Esophagus squamous epithelium (tissue), 4 donors: Measurements from ENCODE around the gene ZMPSTE24.

Experiments used
- POLR2A ChIP-seq, 4 donors: fragments of 450-650 bp; IDR thresholded peaks; one replicate each; pipeline ENCODE4 v1.6.1; 2017; ENCODE audit warnings: antibody characterized with exemption in 4 of 4, mild to moderate bottlenecking in 4 of 4, moderate library complexity in 3 of 4
- TF ChIP-seq, protein P1 (sequence below), 6 experiments: fragments of 450-650 bp in 4 of 6; fragments of 200-600 bp in 2 of 6; sonication (generic) in 2 of 6; IDR thresholded peaks; one replicate each; pipeline ENCODE4 v1.5.1; 2016 to 2019; ENCODE audit warnings: antibody characterized with exemption in 6 of 6, mild to moderate bottlenecking in 4 of 6, moderate library complexity in 4 of 6

DNA sequence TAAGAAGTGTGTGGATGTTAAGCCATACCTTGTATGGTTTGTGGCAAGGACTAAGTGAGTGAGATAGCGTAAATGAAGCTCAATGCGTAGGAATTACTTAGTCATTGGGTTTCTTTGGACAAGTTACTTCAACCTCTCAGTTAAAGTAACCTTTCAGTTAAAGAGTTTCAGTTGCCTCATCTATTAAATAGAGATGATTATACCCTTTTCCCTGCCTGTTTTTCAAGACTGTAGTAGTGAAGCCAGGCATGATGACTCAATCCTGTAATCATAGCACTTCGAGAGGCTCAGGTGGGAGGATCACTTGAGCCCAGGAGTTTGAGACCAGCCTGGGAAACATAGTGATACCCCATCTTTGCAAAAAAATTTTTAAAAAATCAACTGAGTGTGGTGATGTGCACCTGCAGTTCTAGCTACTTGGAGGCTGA, 6.3 kb downstream of the ZMPSTE24 start:
- TF ChIP-seq, protein P1, sequence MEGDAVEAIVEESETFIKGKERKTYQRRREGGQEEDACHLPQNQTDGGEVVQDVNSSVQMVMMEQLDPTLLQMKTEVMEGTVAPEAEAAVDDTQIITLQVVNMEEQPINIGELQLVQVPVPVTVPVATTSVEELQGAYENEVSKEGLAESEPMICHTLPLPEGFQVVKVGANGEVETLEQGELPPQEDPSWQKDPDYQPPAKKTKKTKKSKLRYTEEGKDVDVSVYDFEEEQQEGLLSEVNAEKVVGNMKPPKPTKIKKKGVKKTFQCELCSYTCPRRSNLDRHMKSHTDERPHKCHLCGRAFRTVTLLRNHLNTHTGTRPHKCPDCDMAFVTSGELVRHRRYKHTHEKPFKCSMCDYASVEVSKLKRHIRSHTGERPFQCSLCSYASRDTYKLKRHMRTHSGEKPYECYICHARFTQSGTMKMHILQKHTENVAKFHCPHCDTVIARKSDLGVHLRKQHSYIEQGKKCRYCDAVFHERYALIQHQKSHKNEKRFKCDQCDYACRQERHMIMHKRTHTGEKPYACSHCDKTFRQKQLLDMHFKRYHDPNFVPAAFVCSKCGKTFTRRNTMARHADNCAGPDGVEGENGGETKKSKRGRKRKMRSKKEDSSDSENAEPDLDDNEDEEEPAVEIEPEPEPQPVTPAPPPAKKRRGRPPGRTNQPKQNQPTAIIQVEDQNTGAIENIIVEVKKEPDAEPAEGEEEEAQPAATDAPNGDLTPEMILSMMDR (IDR thresholded peaks at IDR 0.05) = no peak
- TF ChIP-seq POLR2A (IDR thresholded peaks at IDR 0.05) = no peak
